Activated T-cell treated with anti-CD3 and anti-CD28 coated beads, Interleukin-2, amount 50 U/mL, for 24 hours (primary cell): Measurements from ENCODE around the gene GALNT11.
A peak's percentile ranks its signal among the peaks of the same experiment; 100 is the strongest.
"Not testable (repeated sequence)": the region's sequence is repeated elsewhere in the genome, so short reads cannot be mapped to it uniquely, and the experiment has no call there.

Experiments
- DNase-seq: peaks from one replicate; pipeline ENCODE4 v3.0.0-alpha.2; 2020
- H3K27ac Mint-ChIP-seq: 2 replicates; pipeline ENCODE4 v1.8.0; 2020; ENCODE audit warnings: mild to moderate bottlenecking, mixed read lengths
- H3K27me3 Mint-ChIP-seq: 2 replicates; pipeline ENCODE4 v1.8.0; 2020; ENCODE audit warnings: mixed read lengths
- H3K36me3 Mint-ChIP-seq: 2 replicates; pipeline ENCODE4 v1.8.0; 2020; ENCODE audit warnings: low read depth, mixed read lengths
- H3K4me1 Mint-ChIP-seq: 2 replicates; pipeline ENCODE4 v1.8.0; 2020; ENCODE audit warnings: low read depth, mixed read lengths
- H3K4me3 Mint-ChIP-seq: 2 replicates; pipeline ENCODE4 v1.8.0; 2020; ENCODE audit warnings: mild to moderate bottlenecking, moderate library complexity, mixed read lengths
- H3K9me3 Mint-ChIP-seq: 2 replicates; pipeline ENCODE4 v1.8.0; 2020; ENCODE audit warnings: mixed read lengths

The GALNT11 gene

GRCh38 chr7:152076324-152076821 is 50.9 kb downstream of the GALNT11 start:
- no peak overlapping the region for H3K27ac Mint-ChIP-seq

GRCh38 chr7:152076940-152077933 is 51.8 kb downstream of the GALNT11 start:
- peaks cover 60% of the 10 kb centered on the region for H3K4me1 Mint-ChIP-seq
- H3K9me3 Mint-ChIP-seq, result no peaks in the 10 kb centered on the region
- peak overlapping the region; percentile 45 for H3K27ac Mint-ChIP-seq
- no peak overlapping the region for H3K4me3 Mint-ChIP-seq
- H3K36me3 Mint-ChIP-seq, result peaks cover 12% of the 10 kb centered on the region
- H3K27me3 Mint-ChIP-seq, result no peaks in the 10 kb centered on the region
- no peak for DNase-seq

More at GRCh38 chr7:152076324-152076821, 50.9 kb downstream of the GALNT11 start:
- peaks cover 57% of the 10 kb centered on the region for H3K4me1 Mint-ChIP-seq
- no peaks in the 10 kb centered on the region for H3K27me3 Mint-ChIP-seq
- no peaks in the 10 kb centered on the region for H3K9me3 Mint-ChIP-seq
- peaks cover 8% of the 10 kb centered on the region for H3K36me3 Mint-ChIP-seq
- DNase-seq, result no peak
- H3K4me3 Mint-ChIP-seq, result no peak overlapping the region

- no peaks in the 10 kb centered on the region for H3K27me3 Mint-ChIP-seq
- peak overlapping the region; percentile 45 for H3K27ac Mint-ChIP-seq
- H3K36me3 Mint-ChIP-seq, result peaks cover 13% of the 10 kb centered on the region
- peaks cover 65% of the 10 kb centered on the region for H3K4me1 Mint-ChIP-seq
- H3K4me3 Mint-ChIP-seq, result no peak overlapping the region
- DNase-seq, result no peak
- H3K9me3 Mint-ChIP-seq, result no peaks in the 10 kb centered on the region
Observed at GRCh38 chr7:152078025-152078424, 52.6 kb downstream of the GALNT11 start.

DNA sequence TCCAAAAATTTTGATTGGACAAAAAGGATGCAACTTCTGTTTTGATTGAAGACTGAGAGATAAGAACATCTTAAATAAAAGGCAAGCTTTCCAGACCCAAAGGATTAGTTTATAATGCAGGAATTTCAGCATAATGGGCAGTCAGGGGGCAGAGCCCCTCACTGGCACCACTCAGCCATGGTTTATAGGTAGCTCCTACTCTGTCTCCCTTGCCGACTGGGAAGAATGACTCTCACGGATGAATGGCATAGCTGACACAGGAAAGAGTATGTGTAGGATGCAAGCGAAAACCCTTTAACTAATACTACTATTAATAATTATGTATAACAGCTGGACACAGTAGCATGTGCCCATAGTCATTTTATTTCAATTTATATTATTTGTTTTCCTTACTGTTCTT is 53.3 kb downstream of the GALNT11 start:
- peak overlapping the region; percentile 71 for H3K27ac Mint-ChIP-seq
- H3K9me3 Mint-ChIP-seq, result no peaks in the 10 kb centered on the region
- H3K27me3 Mint-ChIP-seq, result no peaks in the 10 kb centered on the region
- peaks cover 60% of the 10 kb centered on the region for H3K4me1 Mint-ChIP-seq
- H3K4me3 Mint-ChIP-seq, result no peak overlapping the region
- H3K36me3 Mint-ChIP-seq, result peaks cover 13% of the 10 kb centered on the region
- no peak for DNase-seq

DNA sequence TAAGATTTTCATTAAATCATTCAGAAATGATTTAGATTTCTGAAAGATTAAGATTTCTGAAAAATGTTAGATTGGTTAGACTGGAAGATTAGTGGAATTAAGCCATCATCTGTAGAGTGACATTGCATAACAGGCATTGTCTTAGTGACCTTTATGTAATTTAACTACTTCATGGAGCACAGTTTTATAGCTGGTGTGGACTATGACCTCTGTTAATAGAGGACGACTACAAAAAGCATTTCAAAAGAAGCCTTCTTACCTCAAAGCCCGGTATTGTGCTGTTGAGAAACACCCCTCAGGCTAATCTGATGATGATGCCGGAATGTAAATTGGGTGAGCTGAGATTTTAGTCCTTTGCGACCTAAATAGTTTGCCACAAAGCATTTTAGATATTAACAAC is 55.6 kb downstream of the GALNT11 start:
- Mint-ChIP-seq H3K36me3 (peaks cover 23% of the 10 kb centered on the region), H3K27me3 (no peaks in the 10 kb centered on the region), H3K4me3 (no peak overlapping the region), H3K9me3 (no peaks in the 10 kb centered on the region), H3K4me1 (peaks cover 53% of the 10 kb centered on the region), H3K27ac (no peak overlapping the region)
- DNase-seq, result no peak

DNA sequence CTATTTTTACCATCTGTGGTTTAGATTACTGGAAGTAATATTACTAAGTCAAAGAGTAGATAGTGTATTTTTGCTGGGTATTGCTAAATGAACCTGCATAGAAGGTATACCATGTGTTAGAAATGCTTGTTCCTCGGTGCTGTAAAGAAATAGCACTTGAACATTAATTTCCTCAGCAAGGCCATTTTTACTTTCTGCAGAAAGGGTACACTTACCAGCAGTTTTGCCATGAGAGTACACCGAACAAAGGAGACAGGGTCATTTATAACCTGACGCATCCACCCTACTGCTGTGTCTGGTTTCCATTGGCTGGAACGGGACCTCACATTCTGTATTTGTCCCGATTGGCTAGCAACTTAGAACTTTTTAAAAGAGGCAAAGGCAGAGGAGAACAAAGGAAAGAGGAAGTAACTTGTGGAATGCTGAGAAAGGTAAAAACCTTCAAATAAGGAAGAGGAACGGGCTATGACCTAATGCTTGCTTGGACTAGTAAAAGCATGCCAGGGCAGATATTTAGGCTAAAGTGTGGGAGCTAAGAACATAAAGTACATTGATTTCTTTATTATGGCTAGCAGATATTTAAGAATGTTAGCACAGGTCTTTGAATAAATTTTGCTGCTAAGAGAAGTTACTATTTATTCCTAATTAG is 56.7 kb downstream of the GALNT11 start:
- not testable (repeated sequence) for H3K4me3 Mint-ChIP-seq, DNase-seq, H3K9me3 Mint-ChIP-seq, H3K27ac Mint-ChIP-seq, H3K27me3 Mint-ChIP-seq
- H3K36me3 Mint-ChIP-seq, result peaks cover 25% of the 10 kb centered on the region
- peaks cover 42% of the 10 kb centered on the region for H3K4me1 Mint-ChIP-seq

- DNase-seq, result no peak
- Mint-ChIP-seq H3K4me3 (no peak overlapping the region), H3K4me1 (peaks cover 16% of the 10 kb centered on the region), H3K36me3 (peaks cover 46% of the 10 kb centered on the region), H3K27ac (no peak overlapping the region), H3K9me3 (peaks cover 21% of the 10 kb centered on the region), H3K27me3 (no peaks in the 10 kb centered on the region)
Observed at GRCh38 chr7:152085131-152085530, 59.7 kb downstream of the GALNT11 start.

GRCh38 chr7:152086513-152086912 is 61.0 kb downstream of the GALNT11 start:
- no peak for DNase-seq
- Mint-ChIP-seq H3K4me1 (peaks cover 8% of the 10 kb centered on the region), H3K9me3 (peaks cover 21% of the 10 kb centered on the region), H3K4me3 (no peak overlapping the region), H3K27me3 (no peaks in the 10 kb centered on the region), H3K36me3 (peaks cover 44% of the 10 kb centered on the region), H3K27ac (no peak overlapping the region)

GRCh38 chr7:152089183-152089582 is 63.7 kb downstream of the GALNT11 start:
- peaks cover 2% of the 10 kb centered on the region for H3K4me1 Mint-ChIP-seq
- H3K27me3 Mint-ChIP-seq, result no peaks in the 10 kb centered on the region
- H3K27ac Mint-ChIP-seq, result no peak overlapping the region
- no peak overlapping the region for H3K4me3 Mint-ChIP-seq
- H3K36me3 Mint-ChIP-seq, result peaks cover 40% of the 10 kb centered on the region
- H3K9me3 Mint-ChIP-seq, result peaks cover 21% of the 10 kb centered on the region
- DNase-seq, result no peak

DNA sequence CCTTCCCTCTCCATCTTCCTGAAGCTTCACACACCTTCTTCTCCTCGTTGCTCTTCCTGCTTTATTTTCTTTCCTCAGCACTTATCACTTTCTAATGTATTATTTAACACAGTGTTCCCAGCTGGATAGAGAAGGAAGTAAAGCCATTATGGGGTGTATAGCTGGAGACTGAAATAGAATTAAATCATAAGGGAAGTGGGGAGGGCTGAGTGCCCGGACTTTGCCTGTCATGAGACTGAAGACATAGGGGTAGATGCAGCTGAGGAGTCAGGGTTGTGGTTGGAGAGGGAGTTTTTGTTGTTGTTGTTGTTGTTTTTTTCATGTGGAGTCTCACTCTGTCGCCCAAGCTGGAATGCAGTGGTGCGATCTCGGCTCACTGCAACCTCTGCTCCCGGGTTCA is 65.3 kb downstream of the GALNT11 start:
- Mint-ChIP-seq H3K9me3 (peaks cover 21% of the 10 kb centered on the region), H3K36me3 (peaks cover 38% of the 10 kb centered on the region), H3K4me1 (peaks cover 2% of the 10 kb centered on the region), H3K27me3 (no peaks in the 10 kb centered on the region), H3K27ac (no peak overlapping the region), H3K4me3 (no peak overlapping the region)
- no peak for DNase-seq

DNA sequence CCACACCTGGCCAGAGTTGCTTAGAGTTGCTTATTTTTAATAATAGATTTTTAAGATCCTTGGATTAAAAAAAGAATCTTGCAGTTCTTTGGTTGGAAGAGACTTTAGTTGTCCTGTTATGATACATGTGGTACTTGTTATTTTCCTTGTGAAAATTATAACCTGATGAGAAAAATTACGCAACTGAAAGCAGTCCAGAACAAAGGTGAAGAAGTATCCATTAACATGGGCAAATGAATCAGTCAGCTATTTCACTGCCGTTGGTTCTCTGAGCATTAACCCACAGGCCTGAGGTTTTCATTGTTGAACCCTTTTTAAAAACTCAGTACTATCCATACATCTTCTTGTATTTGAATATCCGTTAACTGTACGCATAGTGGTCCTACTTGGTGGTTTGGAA is 68.2 kb downstream of the GALNT11 start:
- Mint-ChIP-seq H3K4me3 (no peak overlapping the region), H3K27me3 (no peaks in the 10 kb centered on the region), H3K27ac (no peak overlapping the region), H3K36me3 (peaks cover 39% of the 10 kb centered on the region), H3K4me1 (peaks cover 2% of the 10 kb centered on the region), H3K9me3 (peaks cover 12% of the 10 kb centered on the region)
- DNase-seq, result no peak

DNA sequence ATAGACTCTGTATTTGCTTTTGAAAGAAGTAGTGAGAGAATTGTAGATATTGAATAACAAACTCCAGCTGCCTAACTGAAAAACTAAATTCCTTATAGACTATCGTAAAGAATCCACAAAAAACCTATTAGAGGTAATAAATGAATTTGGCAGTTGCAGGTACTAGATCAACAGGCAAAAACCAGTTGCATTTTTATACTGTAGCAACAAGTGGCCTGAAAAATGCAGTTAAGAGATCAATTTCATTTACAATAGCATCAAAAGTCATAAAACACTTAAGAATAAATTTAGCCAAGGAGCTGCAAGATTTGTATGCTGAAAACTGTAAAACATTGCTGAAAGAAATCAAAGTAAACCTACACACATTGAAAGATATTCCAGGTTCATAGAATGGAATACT is 70.3 kb downstream of the GALNT11 start:
- Mint-ChIP-seq H3K36me3 (peaks cover 28% of the 10 kb centered on the region), H3K27me3 (no peaks in the 10 kb centered on the region), H3K4me1 (peaks cover 2% of the 10 kb centered on the region), H3K9me3 (no peaks in the 10 kb centered on the region), H3K4me3 (no peak overlapping the region), H3K27ac (no peak overlapping the region)
- DNase-seq, result no peak

GRCh38 chr7:152097330-152097729 is 71.9 kb downstream of the GALNT11 start:
- no peak overlapping the region for H3K27ac Mint-ChIP-seq

GRCh38 chr7:152103066-152103465 is 77.6 kb downstream of the GALNT11 start:
- Mint-ChIP-seq H3K27me3 (no peaks in the 10 kb centered on the region), H3K4me3 (no peak overlapping the region), H3K9me3 (no peaks in the 10 kb centered on the region), H3K36me3 (peaks cover 68% of the 10 kb centered on the region), H3K27ac (no peak overlapping the region), H3K4me1 (no peaks in the 10 kb centered on the region)
- DNase-seq, result no peak

More at GRCh38 chr7:152097330-152097729, 71.9 kb downstream of the GALNT11 start:
- Mint-ChIP-seq H3K9me3 (no peaks in the 10 kb centered on the region), H3K27me3 (no peaks in the 10 kb centered on the region), H3K4me1 (no peaks in the 10 kb centered on the region), H3K4me3 (no peak overlapping the region), H3K36me3 (peaks cover 37% of the 10 kb centered on the region)
- no peak for DNase-seq

- no peak overlapping the region for H3K4me3 Mint-ChIP-seq
- H3K27me3 Mint-ChIP-seq, result no peaks in the 10 kb centered on the region
- H3K27ac Mint-ChIP-seq, result no peak overlapping the region
- H3K9me3 Mint-ChIP-seq, result no peaks in the 10 kb centered on the region
- peaks cover 71% of the 10 kb centered on the region for H3K36me3 Mint-ChIP-seq
- no peak for DNase-seq
- no peaks in the 10 kb centered on the region for H3K4me1 Mint-ChIP-seq
Observed at GRCh38 chr7:152103691-152104090, 78.2 kb downstream of the GALNT11 start.
